HG03064 (cell line): ENCODE data around the gene BSG.
"Not testable (repeated sequence)": the region's sequence is repeated elsewhere in the genome, so short reads cannot be mapped to it uniquely, and the experiment has no call there.

Experiments
- ATAC-seq: cut with Tn5 transposase; IDR thresholded peaks from one replicate; pipeline ENCODE4 v1.9.1; 2021; ENCODE audit warnings: low read depth; ENCODE audit not compliant: unreplicated experiment

BSG gene

GRCh38 chr19:602391-603301 is 30.2 kb downstream of the BSG start:
- no peak for ATAC-seq

- ATAC-seq = not testable (repeated sequence)
These were observed 30.9 kb downstream of the BSG start for GRCh38 chr19:603302-603639.

GRCh38 chr19:603779-604178 is 31.4 kb downstream of the BSG start:
- not testable (repeated sequence) for ATAC-seq

GRCh38 chr19:604355-604754 is 32.0 kb downstream of the BSG start:
- ATAC-seq = no peak

- not testable (repeated sequence) for ATAC-seq
These were observed 32.9 kb downstream of the BSG start for GRCh38 chr19:605061-605971.

GRCh38 chr19:607301-608154 is 35.1 kb downstream of the BSG start:
- ATAC-seq = no peak

GRCh38 chr19:608155-609003 is 36.0 kb downstream of the BSG start:
- ATAC-seq = no peak

- no peak for ATAC-seq
These were observed 36.6 kb downstream of the BSG start for GRCh38 chr19:609004-609346.

GRCh38 chr19:610071-610800 is 37.8 kb downstream of the BSG start:
- no peak for ATAC-seq

GRCh38 chr19:610801-611480 is 38.5 kb downstream of the BSG start:
- ATAC-seq = no peak

DNA sequence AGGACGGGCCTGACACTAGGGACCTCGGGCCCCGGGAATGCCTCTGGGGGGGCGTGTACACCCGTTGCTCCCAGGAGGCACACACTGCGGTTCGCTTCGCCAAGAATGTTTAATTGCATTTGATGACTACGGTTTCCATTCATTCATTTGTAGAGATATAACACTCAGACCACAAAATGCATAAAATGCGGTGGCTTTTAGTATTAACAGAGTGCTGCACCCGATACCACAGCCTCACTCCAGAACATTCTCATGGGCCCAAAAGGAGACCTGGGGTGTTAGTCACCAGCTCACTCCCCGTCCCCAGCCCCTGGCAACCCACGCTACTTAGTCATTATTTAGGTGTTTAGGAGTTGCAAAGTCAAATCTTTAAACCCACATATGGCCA is 39.1 kb downstream of the BSG start:
- no peak for ATAC-seq

DNA sequence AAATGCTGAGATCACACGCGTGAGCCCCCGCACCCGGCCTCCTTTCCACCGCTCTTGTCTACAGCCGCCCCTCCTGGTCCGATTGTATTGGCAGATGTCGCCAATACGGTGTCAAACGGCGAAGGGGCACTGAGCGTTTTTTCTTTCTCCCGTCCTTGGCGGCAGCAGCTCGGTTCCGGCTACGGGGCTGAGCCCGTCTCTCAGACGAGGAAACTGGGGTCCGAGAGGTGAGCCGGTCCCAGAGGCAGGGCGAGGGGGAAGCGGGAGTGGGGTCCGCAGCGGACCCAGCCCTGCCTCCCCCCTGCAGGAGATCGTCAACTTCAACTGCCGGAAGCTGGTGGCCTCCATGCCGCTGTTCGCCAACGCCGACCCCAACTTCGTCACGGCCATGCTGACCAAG is 40.5 kb downstream of the BSG start:
- no peak for ATAC-seq

DNA sequence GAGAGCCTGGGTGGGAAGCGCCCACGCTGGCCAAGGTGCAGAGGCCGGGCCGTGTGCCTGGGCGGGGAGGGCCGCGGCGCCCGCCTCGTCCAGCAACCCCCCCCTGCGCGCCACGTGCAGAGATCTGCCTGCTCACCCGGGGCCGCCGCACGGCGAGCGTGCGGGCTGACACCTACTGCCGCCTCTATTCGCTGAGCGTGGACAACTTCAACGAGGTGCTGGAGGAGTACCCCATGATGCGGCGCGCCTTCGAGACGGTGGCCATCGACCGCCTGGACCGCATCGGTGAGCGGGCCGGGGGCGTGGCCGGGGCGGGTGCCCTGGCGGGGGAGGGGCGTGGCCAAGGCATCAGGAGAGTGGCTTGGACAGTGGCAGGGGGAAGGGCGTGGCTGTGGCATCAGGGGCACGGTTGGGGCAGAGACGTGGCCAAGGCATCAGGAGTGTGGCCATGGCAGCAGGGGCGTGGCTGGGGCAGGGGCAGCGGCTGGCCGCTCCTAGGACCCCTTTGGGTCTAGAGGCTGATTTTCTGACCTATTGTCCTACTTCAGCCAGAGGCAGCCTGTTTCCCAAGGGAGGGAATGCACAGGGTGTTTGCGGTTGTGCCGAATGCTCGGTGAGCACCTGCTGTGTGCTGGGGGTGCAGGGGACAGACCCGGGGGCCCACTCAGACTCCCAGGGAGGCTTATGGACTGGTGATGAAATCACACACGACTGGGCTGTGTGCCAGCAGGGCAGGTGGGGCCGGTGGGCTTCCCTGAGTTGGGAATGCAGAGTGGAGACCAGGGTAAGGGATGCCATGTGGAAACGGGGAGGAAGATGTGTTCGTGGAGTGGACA is 41.6 kb downstream of the BSG start:
- no peak for ATAC-seq

DNA sequence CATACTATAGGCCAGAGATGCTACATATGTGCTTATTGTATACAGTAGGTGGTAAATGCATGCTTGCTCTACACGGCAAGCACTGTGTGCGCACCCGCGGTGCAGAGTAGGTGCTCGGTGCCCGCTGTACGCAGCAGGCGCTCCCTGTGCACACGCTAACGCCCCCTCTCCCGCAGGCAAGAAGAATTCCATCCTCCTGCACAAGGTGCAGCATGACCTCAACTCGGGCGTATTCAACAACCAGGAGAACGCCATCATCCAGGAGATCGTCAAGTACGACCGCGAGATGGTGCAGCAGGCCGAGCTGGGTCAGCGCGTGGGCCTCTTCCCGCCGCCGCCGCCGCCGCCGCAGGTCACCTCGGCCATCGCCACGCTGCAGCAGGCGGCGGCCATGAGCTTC is 43.2 kb downstream of the BSG start:
- ATAC-seq = no peak

DNA sequence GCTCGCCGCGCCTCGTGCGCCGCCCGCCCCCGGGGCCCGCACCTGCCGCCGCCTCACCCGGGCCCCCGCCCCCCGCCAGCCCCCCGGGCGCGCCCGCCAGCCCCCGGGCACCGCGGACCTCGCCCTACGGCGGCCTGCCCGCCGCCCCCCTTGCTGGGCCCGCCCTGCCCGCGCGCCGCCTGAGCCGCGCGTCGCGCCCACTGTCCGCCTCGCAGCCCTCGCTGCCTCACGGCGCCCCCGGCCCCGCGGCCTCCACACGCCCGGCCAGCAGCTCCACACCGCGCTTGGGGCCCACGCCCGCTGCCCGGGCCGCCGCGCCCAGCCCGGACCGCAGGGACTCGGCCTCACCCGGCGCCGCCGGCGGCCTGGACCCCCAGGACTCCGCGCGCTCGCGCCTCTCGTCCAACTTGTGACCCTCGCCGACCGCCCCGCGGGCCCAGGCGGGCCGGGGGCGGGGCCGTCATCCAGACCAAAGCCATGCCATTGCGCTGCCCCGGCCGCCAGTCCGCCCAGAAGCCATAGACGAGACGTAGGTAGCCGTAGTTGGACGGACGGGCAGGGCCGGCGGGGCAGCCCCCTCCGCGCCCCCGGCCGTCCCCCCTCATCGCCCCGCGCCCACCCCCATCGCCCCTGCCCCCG is 43.8 kb downstream of the BSG start:
- no peak for ATAC-seq

DNA sequence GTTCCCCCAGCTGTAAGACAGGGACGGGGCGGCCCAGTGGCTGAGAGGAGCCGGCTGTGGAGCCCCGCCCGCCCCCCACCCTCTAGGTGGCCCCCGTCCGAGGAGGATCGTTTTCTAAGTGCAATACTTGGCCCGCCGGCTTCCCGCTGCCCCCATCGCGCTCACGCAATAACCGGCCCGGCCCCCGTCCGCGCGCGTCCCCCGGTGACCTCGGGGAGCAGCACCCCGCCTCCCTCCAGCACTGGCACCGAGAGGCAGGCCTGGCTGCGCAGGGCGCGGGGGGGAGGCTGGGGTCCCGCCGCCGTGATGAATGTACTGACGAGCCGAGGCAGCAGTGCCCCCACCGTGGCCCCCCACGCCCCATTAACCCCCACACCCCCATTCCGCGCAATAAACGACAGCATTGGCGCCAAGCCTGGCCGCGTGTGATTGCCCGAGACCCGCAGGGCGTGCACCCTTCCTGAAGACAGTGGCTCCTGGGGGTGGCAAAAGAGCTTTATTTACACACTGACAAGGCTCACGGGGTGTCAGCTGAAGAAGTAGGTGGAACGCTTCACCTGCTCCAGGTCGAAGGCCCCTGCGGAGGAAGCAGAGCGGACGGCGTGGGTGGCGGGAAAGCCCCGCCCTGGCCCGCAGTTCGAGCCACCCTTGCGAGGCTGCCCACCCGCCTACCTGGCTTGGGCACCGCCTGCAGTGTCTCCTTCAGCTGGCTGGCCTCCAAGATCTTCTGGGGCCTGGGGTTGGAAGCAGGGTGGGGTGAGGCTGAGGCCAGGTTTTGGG is 44.5 kb downstream of the BSG start:
- ATAC-seq = no peak
